H1 (cell line): ENCODE measurements around the gene PANX2. TPM values are rescaled to one million over a fixed set of nuclear protein-coding genes. Genes with fewer than 3 reads are reported as not detected.

Source experiments
- CTBP2 ChIP-seq: IDR thresholded peaks from 2 replicates; pipeline ENCODE4 v1.7.0; 2011; ENCODE audit warnings: borderline replicate concordance, mild to moderate bottlenecking, moderate library complexity, mixed read lengths, low read length; ENCODE audit not compliant: insufficient read depth, insufficient read length
- EP300 ChIP-seq, 2 experiments: IDR thresholded peaks; 1 replicate in 1 of 2; 2 replicates in 1 of 2; pipeline ENCODE4 v1.6.1; 2011 to 2012; ENCODE audit warnings: low read depth in 2 of 2, low read length in 2 of 2, mild to moderate bottlenecking in 2 of 2, borderline replicate concordance in 1 of 2, inconsistent platforms in 1 of 2, moderate library complexity in 1 of 2
- GABPA ChIP-seq: IDR thresholded peaks from 2 replicates; pipeline ENCODE4 v1.6.1; 2011; ENCODE audit warnings: mild to moderate bottlenecking, low read length, moderate library complexity, borderline replicate concordance; ENCODE audit not compliant: insufficient read depth
- SIN3A ChIP-seq, 2 experiments: IDR thresholded peaks in 1 of 2; conservative IDR thresholded peaks in 1 of 2; 2 replicates each; pipeline ENCODE4 v1.6.1; 2011 to 2012; ENCODE audit warnings: low read length in 2 of 2, improper control_type of control experiment in 1 of 2, low read depth in 1 of 2, mild to moderate bottlenecking in 1 of 2
- polyA plus RNA-seq, 7 experiments: library from polyadenylated mRNA; depleted of rRNA in 3 of 7; stranded (reverse) in 5 of 7; unstranded in 2 of 7; fragments of >200 nt in 5 of 7; fragments of 200-250 nt in 2 of 7; gene quantifications; 1 replicate in 5 of 7; 2 replicates in 1 of 7; 4 replicates in 1 of 7; pipeline versions ENCODE4 v1.2.1 to v1.2.3, GENCODE V29; 2011 to 2013; ENCODE audit warnings: missing spikeins in 2 of 7, mixed read lengths in 2 of 7
- total RNA-seq: library from RNA; stranded (reverse); fragmentation: NEBNext Ultra II Directional; extraction: Animal tissue kit (Norgen Biotek cat#: 25700); gene quantifications from 2 replicates; pipeline ENCODE4 v1.2.1, GENCODE V29; 2021
- TF ChIP-seq, protein P1 (sequence below): fragments of 300-600 bp; sonication (generic); IDR thresholded peaks from 2 replicates; pipeline ENCODE4 v1.7.1; 2012; ENCODE audit warnings: low read length, moderate library complexity, mild to moderate bottlenecking, inconsistent platforms; ENCODE audit not compliant: insufficient replicate concordance
- TF ChIP-seq, protein P2 (sequence below): IDR thresholded peaks from 2 replicates; pipeline ENCODE4 v1.6.1; 2012; ENCODE audit warnings: inconsistent platforms
- TF ChIP-seq, protein P3 (sequence below), 3 experiments: IDR thresholded peaks; 1 replicate in 2 of 3; 2 replicates in 1 of 3; pipeline versions ENCODE4 v1.5.1 to v1.6.1; 2011; ENCODE audit warnings: low read length in 3 of 3, mild to moderate bottlenecking in 3 of 3, inconsistent platforms in 2 of 3, low read depth in 1 of 3, moderate library complexity in 1 of 3; ENCODE audit not compliant: insufficient read depth in 1 of 3; ENCODE audit errors: control extremely low read depth in 1 of 3

Gene PANX2
- total and polyA plus RNA-seq, 2 of the 8 experiments (the other 6 are each of a cell fraction or from before 2014, with no cell fraction given), result 3.5 to 5.0 TPM

DNA sequence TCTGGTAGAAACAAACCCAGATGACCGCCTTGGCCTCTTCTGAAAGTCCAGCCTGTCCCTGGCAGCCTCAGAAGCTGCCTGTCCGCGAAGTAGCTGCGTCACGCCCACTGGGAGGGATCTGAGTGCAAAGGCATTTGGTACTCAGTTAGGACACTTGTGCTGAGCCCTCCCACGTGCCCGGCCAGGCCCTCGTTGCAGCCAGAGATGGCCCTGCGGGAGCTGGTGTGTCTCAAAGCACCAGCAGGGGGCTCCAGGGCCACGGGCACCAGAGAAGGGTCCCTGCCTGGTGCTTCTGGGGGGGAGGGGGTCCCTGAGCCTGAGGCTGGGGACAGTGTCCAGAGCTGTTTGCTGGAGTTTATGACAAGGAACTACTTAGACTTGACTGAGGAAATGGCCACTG lies 36.1 kb downstream of the PANX2 start (continued):
- TF ChIP-seq, protein P1, sequence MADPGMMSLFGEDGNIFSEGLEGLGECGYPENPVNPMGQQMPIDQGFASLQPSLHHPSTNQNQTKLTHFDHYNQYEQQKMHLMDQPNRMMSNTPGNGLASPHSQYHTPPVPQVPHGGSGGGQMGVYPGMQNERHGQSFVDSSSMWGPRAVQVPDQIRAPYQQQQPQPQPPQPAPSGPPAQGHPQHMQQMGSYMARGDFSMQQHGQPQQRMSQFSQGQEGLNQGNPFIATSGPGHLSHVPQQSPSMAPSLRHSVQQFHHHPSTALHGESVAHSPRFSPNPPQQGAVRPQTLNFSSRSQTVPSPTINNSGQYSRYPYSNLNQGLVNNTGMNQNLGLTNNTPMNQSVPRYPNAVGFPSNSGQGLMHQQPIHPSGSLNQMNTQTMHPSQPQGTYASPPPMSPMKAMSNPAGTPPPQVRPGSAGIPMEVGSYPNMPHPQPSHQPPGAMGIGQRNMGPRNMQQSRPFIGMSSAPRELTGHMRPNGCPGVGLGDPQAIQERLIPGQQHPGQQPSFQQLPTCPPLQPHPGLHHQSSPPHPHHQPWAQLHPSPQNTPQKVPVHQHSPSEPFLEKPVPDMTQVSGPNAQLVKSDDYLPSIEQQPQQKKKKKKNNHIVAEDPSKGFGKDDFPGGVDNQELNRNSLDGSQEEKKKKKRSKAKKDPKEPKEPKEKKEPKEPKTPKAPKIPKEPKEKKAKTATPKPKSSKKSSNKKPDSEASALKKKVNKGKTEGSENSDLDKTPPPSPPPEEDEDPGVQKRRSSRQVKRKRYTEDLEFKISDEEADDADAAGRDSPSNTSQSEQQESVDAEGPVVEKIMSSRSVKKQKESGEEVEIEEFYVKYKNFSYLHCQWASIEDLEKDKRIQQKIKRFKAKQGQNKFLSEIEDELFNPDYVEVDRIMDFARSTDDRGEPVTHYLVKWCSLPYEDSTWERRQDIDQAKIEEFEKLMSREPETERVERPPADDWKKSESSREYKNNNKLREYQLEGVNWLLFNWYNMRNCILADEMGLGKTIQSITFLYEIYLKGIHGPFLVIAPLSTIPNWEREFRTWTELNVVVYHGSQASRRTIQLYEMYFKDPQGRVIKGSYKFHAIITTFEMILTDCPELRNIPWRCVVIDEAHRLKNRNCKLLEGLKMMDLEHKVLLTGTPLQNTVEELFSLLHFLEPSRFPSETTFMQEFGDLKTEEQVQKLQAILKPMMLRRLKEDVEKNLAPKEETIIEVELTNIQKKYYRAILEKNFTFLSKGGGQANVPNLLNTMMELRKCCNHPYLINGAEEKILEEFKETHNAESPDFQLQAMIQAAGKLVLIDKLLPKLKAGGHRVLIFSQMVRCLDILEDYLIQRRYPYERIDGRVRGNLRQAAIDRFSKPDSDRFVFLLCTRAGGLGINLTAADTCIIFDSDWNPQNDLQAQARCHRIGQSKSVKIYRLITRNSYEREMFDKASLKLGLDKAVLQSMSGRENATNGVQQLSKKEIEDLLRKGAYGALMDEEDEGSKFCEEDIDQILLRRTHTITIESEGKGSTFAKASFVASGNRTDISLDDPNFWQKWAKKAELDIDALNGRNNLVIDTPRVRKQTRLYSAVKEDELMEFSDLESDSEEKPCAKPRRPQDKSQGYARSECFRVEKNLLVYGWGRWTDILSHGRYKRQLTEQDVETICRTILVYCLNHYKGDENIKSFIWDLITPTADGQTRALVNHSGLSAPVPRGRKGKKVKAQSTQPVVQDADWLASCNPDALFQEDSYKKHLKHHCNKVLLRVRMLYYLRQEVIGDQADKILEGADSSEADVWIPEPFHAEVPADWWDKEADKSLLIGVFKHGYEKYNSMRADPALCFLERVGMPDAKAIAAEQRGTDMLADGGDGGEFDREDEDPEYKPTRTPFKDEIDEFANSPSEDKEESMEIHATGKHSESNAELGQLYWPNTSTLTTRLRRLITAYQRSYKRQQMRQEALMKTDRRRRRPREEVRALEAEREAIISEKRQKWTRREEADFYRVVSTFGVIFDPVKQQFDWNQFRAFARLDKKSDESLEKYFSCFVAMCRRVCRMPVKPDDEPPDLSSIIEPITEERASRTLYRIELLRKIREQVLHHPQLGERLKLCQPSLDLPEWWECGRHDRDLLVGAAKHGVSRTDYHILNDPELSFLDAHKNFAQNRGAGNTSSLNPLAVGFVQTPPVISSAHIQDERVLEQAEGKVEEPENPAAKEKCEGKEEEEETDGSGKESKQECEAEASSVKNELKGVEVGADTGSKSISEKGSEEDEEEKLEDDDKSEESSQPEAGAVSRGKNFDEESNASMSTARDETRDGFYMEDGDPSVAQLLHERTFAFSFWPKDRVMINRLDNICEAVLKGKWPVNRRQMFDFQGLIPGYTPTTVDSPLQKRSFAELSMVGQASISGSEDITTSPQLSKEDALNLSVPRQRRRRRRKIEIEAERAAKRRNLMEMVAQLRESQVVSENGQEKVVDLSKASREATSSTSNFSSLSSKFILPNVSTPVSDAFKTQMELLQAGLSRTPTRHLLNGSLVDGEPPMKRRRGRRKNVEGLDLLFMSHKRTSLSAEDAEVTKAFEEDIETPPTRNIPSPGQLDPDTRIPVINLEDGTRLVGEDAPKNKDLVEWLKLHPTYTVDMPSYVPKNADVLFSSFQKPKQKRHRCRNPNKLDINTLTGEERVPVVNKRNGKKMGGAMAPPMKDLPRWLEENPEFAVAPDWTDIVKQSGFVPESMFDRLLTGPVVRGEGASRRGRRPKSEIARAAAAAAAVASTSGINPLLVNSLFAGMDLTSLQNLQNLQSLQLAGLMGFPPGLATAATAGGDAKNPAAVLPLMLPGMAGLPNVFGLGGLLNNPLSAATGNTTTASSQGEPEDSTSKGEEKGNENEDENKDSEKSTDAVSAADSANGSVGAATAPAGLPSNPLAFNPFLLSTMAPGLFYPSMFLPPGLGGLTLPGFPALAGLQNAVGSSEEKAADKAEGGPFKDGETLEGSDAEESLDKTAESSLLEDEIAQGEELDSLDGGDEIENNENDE, result no peak
- TF ChIP-seq, protein P2, sequence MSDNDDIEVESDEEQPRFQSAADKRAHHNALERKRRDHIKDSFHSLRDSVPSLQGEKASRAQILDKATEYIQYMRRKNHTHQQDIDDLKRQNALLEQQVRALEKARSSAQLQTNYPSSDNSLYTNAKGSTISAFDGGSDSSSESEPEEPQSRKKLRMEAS, result peak; percentile 73
- TF ChIP-seq, protein P3, sequence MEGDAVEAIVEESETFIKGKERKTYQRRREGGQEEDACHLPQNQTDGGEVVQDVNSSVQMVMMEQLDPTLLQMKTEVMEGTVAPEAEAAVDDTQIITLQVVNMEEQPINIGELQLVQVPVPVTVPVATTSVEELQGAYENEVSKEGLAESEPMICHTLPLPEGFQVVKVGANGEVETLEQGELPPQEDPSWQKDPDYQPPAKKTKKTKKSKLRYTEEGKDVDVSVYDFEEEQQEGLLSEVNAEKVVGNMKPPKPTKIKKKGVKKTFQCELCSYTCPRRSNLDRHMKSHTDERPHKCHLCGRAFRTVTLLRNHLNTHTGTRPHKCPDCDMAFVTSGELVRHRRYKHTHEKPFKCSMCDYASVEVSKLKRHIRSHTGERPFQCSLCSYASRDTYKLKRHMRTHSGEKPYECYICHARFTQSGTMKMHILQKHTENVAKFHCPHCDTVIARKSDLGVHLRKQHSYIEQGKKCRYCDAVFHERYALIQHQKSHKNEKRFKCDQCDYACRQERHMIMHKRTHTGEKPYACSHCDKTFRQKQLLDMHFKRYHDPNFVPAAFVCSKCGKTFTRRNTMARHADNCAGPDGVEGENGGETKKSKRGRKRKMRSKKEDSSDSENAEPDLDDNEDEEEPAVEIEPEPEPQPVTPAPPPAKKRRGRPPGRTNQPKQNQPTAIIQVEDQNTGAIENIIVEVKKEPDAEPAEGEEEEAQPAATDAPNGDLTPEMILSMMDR (IDR thresholded peaks at IDR 0.05; ENCODE audit: control extremely low read depth in 1 of 3, insufficient read depth in 1 of 3, low read depth in 1 of 3, low read length in 3 of 3), result peak; percentile 52 to 66 (median 60)
- no peak for TF ChIP-seq CTBP2
- TF ChIP-seq SIN3A (conservative IDR thresholded peaks at IDR 0.05 in 1 of 2, IDR thresholded peaks at IDR 0.05 in 1 of 2; ENCODE audit: low read depth in 1 of 2, low read length in 2 of 2), result no peak
- no peak for TF ChIP-seq EP300 (IDR thresholded peaks at IDR 0.05; ENCODE audit: borderline replicate concordance in 1 of 2, low read depth in 2 of 2, low read length in 2 of 2)
- TF ChIP-seq GABPA, result 0 out of 2 replicates have a peak, but pooled peaks have one; percentile 38
